Germinal center (tissue), 1 donor: Measurements from ENCODE around the gene TMED4.

Experiments used
- DNase-seq: peaks from one replicate; pipeline ENCODE4 v3.0.0; 2012; ENCODE audit warnings: mixed read lengths, low spot score

TMED4 gene

GRCh38 chr7:44581879-44582603 lies at the start of gene TMED4:
Gene TMED4, minus strand, starts transcription at chr7:44582231. Its CDS starts 25 bp downstream, at chr7:44582206.
- DNase-seq, result peak; percentile 100

DNA sequence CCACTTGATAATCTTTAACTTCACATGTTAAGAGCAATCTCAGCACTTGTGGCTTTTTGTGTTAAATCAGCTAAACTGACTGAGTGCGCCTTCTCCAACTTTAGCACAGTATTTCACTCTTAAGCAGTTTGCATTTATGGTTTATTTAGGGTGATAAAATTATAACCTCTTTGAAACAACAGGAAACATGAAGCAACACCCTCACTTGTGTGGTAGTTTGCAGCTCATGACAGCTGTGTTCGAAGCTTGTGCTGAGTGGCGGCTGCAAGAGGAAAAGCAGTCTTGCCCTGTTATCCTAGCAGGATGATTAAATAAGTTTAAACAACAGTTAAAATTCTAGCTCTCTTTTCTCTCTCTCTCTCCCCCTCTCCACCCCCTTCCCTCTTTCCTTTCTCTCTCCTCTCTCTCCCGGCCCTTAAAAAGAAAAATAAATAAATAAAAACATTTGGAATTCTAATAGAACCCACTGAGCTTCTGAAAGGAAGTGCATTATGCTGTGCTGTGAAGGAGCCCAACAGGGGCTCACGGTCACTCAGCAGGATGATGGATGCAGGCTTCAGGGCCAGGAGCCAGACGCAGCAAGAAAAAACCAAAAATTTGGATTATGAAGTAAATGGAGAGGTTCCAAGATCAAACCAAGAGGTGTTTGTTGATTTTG lies 49.6 kb upstream of the TMED4 start:
- DNase-seq, result no peak

GRCh38 chr7:44630792-44631457 lies 48.9 kb upstream of the TMED4 start:
- DNase-seq, result no peak

DNA sequence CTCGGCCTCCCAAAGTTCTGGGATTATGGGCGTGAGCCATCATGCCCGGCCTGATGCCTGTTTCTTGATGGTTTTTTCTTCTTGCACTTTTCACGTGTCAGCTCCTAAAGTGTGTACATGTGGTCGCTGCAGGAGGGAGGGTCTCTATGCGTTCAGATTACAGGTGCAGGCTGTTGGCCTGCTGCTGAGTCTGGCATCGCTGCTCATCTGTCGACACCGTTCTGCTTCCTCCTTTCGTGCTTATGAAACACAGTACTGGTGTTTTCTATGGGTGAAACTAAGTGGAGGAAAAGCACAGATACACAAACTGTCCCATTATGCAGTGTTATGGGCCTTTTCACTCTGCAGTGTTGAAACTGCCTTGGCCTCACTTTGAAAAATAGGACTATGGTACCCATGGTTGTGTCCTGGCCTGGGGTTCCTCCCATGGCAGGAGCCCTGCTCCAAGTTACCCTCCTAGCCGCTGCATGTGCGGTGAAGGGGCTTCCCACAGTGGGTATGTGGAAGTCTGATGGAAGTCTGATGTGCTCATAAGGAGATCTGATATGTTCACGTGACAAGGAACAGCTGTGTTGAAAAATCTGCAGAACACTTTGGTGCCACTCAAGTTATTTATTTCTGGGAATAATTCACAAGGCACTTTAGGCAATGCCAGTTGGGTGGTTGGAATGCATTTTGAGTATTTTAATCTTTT lies 47.9 kb upstream of the TMED4 start:
- DNase-seq, result peak; percentile 22

- no peak for DNase-seq
Measured at GRCh38 chr7:44626620-44627019, 44.6 kb upstream of the TMED4 start.

GRCh38 chr7:44625526-44626471 lies 43.8 kb upstream of the TMED4 start:
- no peak for DNase-seq

DNA sequence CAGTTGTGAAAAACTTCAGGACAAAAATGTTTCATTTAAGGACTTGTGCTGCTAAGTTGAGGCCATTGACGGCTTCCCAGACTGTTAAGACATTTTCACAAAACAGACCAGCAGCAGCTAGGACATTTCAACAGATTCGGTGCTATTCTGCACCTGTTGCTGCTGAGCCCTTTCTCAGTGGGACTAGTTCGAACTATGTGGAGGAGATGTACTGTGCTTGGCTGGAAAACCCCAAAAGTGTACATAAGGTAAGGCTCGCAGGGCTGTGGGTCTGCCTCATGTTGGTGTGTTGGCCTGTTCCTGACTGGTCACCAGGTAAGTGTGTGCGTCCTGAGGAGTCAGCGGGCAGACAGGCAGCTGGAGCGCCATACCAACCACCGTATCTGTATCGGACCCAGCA lies 42.3 kb upstream of the TMED4 start:
- no peak for DNase-seq

- no peak for DNase-seq
Measured at GRCh38 chr7:44622342-44623151, 40.5 kb upstream of the TMED4 start.

- DNase-seq, result no peak
Measured at GRCh38 chr7:44621750-44622103, 39.7 kb upstream of the TMED4 start.

- no peak for DNase-seq
Measured at GRCh38 chr7:44621034-44621749, 39.2 kb upstream of the TMED4 start.

DNA sequence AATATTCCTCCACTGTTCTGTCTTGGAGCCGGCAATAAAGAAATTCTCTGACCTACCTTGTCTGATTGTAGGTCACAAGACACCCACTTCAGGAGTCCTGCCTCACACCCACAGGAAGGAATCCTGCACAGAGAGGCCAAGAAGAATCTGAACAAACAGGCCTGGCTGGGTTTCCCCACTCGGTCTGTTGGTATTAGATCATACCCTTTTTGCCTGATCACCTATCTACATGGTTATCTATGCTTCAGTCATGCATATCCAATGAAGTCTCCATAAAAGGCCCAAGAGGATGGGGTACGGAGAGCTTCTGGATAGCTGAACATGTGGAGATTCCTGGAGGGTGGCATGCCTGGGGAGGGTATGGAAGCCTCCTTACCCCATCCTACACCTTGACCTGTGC lies 36.7 kb upstream of the TMED4 start:
- no peak for DNase-seq

DNA sequence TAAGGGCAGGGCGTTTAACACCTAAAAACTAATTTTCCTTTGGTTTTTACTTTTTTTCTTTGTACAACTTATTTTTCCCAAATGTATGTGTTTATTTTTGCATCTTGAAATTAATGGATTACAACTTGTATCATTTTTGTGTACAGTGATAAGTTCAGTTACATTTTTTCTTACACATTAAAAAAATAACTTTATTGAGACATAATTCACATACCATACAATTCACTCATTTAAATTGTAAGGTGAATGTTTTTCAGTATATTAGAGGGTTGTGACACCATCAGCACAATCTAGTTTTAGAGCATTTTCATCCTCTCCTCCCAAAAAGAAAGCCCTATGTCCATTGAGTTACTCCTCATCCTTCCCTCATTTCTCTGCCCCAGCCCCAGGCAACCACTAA lies 36.0 kb upstream of the TMED4 start:
- DNase-seq, result no peak

- DNase-seq, result no peak
Measured at GRCh38 chr7:44617225-44617890, 35.3 kb upstream of the TMED4 start.

- DNase-seq, result no peak
Measured at GRCh38 chr7:44616545-44616944, 34.5 kb upstream of the TMED4 start.

- no peak for DNase-seq
Measured at GRCh38 chr7:44615793-44616192, 33.8 kb upstream of the TMED4 start.

DNA sequence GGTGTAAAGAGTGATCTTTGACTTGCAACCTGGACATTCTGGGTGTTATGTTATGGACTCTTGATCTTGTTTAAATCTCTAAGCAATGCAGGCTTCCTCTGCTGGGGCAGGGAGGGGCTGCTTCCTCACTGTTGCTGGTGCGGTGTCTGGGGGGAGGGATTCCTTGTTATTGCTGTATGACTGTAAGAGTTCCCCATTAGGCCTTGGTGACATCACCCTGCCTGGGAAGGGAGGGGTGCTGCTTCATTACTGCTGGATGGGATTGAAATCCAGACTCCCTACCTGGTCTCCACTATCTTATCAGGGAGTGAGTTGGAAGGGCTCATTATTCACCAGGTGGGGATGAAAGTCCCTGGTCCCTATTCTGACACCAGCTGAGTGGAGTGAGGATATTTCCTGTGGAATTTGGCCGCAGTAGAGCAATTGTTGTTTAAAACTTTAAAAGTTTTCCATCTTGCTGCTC lies 33.1 kb upstream of the TMED4 start:
- no peak for DNase-seq

GRCh38 chr7:44609829-44610228 lies 27.8 kb upstream of the TMED4 start:
- DNase-seq, result no peak

DNA sequence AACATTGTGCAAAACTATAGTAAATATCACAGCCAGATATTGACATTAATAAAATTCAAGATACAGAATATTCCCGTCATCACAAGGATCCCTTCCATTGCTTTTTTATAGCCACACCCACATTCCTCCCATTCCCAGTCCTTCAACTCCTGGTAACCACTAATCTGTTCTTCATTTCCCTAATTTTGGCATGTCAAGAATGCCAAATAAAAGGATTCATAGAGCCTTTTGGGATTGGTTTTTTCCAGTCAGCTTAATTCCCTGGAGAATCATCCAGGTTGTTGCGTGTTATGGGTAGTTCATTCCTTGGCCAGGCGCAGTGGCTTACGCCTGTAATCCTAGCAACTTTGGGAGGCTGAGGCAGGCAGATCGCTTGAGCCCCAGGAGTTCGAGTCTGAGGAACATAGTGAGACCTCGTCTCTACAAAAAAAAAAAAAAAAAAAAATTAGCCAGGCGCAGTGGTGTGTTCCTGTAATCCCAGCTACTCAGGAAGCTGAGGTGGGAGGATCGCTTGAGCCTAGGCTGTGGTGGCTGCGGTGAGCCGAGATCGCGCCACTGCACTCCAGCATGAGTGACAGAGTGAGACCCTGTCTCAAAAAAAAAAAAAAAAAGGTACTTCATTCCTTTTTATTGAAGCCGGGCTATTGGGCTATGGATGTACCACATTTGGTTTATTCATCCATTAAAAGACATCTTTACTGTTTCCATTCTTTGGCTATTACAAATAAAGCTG lies 27.1 kb upstream of the TMED4 start:
- no peak for DNase-seq
